Measurements from ENCODE around the gene PCNX3. TPM values are rescaled to one million over a fixed set of nuclear protein-coding genes. Genes with fewer than 3 reads are reported as not detected.

The PCNX3 gene
- total and polyA plus RNA-seq, 2 donors (not counting 3 experiments of a cell fraction or from before 2014, with no cell fraction given) = 42.6 to 53.9 TPM

DNA sequence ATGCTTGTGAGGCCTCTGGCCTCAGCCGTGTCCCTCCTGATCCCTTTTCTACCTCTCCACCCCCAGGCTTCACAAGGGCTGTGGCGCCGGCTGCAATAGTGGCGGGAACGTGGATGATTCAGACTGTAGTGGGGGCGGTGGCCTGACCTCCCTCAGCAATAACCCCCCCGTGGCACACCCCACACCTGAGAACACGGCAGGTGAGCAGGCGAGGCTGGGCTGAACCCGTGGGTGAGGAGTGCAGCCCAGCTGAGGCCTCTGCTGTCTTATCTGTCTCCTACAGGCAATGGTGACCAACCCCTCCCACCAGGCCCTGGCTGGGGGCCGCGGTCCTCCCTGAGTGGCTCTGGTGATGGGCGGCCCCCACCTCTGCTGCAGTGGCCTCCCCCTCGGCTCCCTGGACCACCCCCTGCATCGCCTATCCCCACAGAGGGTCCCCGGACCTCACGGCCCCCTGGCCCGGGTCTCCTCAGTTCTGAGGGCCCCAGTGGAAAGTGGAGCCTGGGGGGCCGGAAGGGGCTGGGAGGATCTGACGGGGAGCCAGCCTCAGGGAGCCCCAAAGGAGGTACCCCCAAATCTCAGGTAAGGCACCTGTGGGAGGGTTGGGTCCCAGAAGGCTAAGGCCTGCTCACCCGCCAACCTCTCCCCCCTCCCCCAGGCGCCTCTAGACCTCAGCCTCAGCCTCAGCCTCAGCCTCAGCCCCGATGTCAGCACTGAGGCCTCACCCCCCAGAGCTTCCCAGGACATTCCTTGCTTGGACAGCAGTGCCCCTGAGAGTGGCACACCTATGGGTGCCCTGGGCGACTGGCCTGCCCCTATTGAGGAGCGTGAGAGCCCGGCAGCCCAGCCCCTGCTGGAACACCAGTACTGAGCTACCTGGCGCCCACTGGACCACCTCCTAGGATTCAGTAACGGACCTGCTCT, 20.8 kb downstream of the PCNX3 start:
- Histone ChIP-seq H3K79me2 (ENCODE audit: control insufficient read depth, insufficient read depth, low read length) (peaks cover 13% of the 10 kb centered on the region), H3K36me3 (ENCODE audit: control insufficient read depth in 2 of 2, extremely low read depth in 1 of 2, insufficient read depth in 2 of 2, low read length in 2 of 2) (peaks cover 5 to 31% of the 10 kb centered on the region in 2 experiments), H4K20me1 (replicated peaks; ENCODE audit: control insufficient read depth, extremely low read depth, insufficient read depth, low read length) (no peaks in the 10 kb centered on the region), H3K9ac (replicated peaks; ENCODE audit: extremely low read depth, insufficient read depth, low read length) (no peak overlapping the region), H3K27me3 (ENCODE audit: control insufficient read depth in 2 of 2, insufficient read depth in 2 of 2, low read length in 2 of 2) (no peaks in the 10 kb centered on the region), H3K9me3 (replicated peaks; ENCODE audit: control insufficient read depth, insufficient read depth, low read length) (no peaks in the 10 kb centered on the region), H3K9me1 (replicated peaks; ENCODE audit: control insufficient read depth, extremely low read depth, insufficient read depth, low read length) (no peaks in the 10 kb centered on the region), H2AFZ (ENCODE audit: low read depth, low read length) (no peak overlapping the region), H3K27ac (ENCODE audit: insufficient read depth, low read depth, low read length) (no peak overlapping the region), H3K4me2 (ENCODE audit: insufficient read depth, low read length) (no peak overlapping the region), H3K4me1 (ENCODE audit: control insufficient read depth, extremely low read depth, insufficient read depth, low read length) (peaks cover 30% of the 10 kb centered on the region), H3K4me3 (replicated peaks in 1 of 3; ENCODE audit: insufficient read depth in 1 of 3, low read depth in 1 of 3, low read length in 3 of 3) (no peak overlapping the region)
- DNase-seq (ENCODE audit: low read depth, low spot score) (no peak), FAIRE-seq (no peak)
- ChIA-PET POLR2A (no interaction called here), CTCF (no interaction called here)
- TF ChIP-seq POLR2AphosphoS5 (IDR thresholded peaks at IDR 0.05; ENCODE audit: insufficient read depth, low read depth, low read length) = no peak
- intact Hi-C loops (cut with micrococcal nuclease) = loop anchor here (1.0 to 5.0 kb wide), 2 partner anchors 16 to 351 kb away; no protein-coding TSS in a partner anchor
- dilution Hi-C loops (cut with MboI; ENCODE audit: extremely low pct_ligation_motif_present, low sequenced_read_pairs) = no loop called here
- no TSS peak for BruUV-seq (replicated peaks)

GRCh38 chr11:65637032-65637557, 21.5 kb downstream of the PCNX3 start:
- no peak for FAIRE-seq
- Histone ChIP-seq H3K9me3 (replicated peaks; ENCODE audit: control insufficient read depth, insufficient read depth, low read length) (no peaks in the 10 kb centered on the region), H3K9me1 (replicated peaks; ENCODE audit: control insufficient read depth, extremely low read depth, insufficient read depth, low read length) (no peaks in the 10 kb centered on the region), H3K79me2 (ENCODE audit: control insufficient read depth, insufficient read depth, low read length) (peaks cover 16% of the 10 kb centered on the region), H2AFZ (ENCODE audit: low read depth, low read length) (no peak overlapping the region), H3K4me1 (ENCODE audit: control insufficient read depth, extremely low read depth, insufficient read depth, low read length) (peaks cover 35% of the 10 kb centered on the region), H3K4me3 (replicated peaks in 1 of 3; ENCODE audit: insufficient read depth in 1 of 3, low read depth in 1 of 3, low read length in 3 of 3) (no peak overlapping the region), H3K36me3 (ENCODE audit: control insufficient read depth in 2 of 2, extremely low read depth in 1 of 2, insufficient read depth in 2 of 2, low read length in 2 of 2) (peaks cover 6 to 32% of the 10 kb centered on the region in 2 experiments), H3K27ac (ENCODE audit: insufficient read depth, low read depth, low read length) (no peak overlapping the region), H3K4me2 (ENCODE audit: insufficient read depth, low read length) (no peak overlapping the region), H3K27me3 (ENCODE audit: control insufficient read depth in 2 of 2, insufficient read depth in 2 of 2, low read length in 2 of 2) (no peaks in the 10 kb centered on the region), H4K20me1 (replicated peaks; ENCODE audit: control insufficient read depth, extremely low read depth, insufficient read depth, low read length) (no peaks in the 10 kb centered on the region), H3K9ac (replicated peaks; ENCODE audit: extremely low read depth, insufficient read depth, low read length) (no peak overlapping the region)
- intact Hi-C loops (cut with micrococcal nuclease) = loop anchor here (1.0 to 5.0 kb wide), 2 partner anchors 15 to 350 kb away; no protein-coding TSS in a partner anchor
- ChIA-PET CTCF (interaction anchor here (1.0 to 2.3 kb wide), 16 partner anchors 9 to 385 kb away, joined by 3 to 44 read pairs (median 8); partner anchors contain the start of genes MUS81 and RELA), POLR2A (interaction anchor here (0.8 to 1.1 kb wide), 6 partner anchors 9 to 75 kb away, joined by 3 to 9 read pairs (median 4); partner anchors contain the start of genes KAT5 and RELA)
- BruUV-seq (replicated peaks) = TSS peak; percentile 4
- TF ChIP-seq POLR2AphosphoS5 (IDR thresholded peaks at IDR 0.05; ENCODE audit: insufficient read depth, low read depth, low read length) (no peak), MYC (IDR thresholded peaks at IDR 0.05; ENCODE audit: low read depth, low read length) (no peak), GATA2 (IDR thresholded peaks at IDR 0.05; ENCODE audit: insufficient read depth, insufficient read length, low read depth, low read length) (no peak), FOS (IDR thresholded peaks at IDR 0.05; ENCODE audit: borderline replicate concordance, insufficient read depth, low read length) (no peak), POLR2A (IDR thresholded peaks at IDR 0.05; ENCODE audit: low read depth, low read length) (no peak), EZH2 (IDR thresholded peaks at IDR 0.05; ENCODE audit: borderline replicate concordance, low read depth, low read length, severe bottlenecking) (no peak), MAX (IDR thresholded peaks at IDR 0.05; ENCODE audit: insufficient read depth, insufficient read length) (no peak)
- TF ChIP-seq, protein P1, sequence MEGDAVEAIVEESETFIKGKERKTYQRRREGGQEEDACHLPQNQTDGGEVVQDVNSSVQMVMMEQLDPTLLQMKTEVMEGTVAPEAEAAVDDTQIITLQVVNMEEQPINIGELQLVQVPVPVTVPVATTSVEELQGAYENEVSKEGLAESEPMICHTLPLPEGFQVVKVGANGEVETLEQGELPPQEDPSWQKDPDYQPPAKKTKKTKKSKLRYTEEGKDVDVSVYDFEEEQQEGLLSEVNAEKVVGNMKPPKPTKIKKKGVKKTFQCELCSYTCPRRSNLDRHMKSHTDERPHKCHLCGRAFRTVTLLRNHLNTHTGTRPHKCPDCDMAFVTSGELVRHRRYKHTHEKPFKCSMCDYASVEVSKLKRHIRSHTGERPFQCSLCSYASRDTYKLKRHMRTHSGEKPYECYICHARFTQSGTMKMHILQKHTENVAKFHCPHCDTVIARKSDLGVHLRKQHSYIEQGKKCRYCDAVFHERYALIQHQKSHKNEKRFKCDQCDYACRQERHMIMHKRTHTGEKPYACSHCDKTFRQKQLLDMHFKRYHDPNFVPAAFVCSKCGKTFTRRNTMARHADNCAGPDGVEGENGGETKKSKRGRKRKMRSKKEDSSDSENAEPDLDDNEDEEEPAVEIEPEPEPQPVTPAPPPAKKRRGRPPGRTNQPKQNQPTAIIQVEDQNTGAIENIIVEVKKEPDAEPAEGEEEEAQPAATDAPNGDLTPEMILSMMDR (IDR thresholded peaks at IDR 0.05; ENCODE audit: extremely low read depth in 1 of 2, insufficient read depth in 1 of 2, low read depth in 1 of 2, low read length in 2 of 2) = no peak
- dilution Hi-C loops (cut with MboI; ENCODE audit: extremely low pct_ligation_motif_present, low sequenced_read_pairs) = no loop called here
- no peak for DNase-seq (ENCODE audit: low read depth, low spot score)
